ENCODE results near the gene BTBD17. TPM values are rescaled to one million over a fixed set of nuclear protein-coding genes. Genes with fewer than 3 reads are reported as not detected.

Gene BTBD17
- total and polyA plus RNA-seq, 2 of the 8 experiments (the other 6 are each of a cell fraction or from before 2014, with no cell fraction given): 7.0 to 14.8 TPM

DNA sequence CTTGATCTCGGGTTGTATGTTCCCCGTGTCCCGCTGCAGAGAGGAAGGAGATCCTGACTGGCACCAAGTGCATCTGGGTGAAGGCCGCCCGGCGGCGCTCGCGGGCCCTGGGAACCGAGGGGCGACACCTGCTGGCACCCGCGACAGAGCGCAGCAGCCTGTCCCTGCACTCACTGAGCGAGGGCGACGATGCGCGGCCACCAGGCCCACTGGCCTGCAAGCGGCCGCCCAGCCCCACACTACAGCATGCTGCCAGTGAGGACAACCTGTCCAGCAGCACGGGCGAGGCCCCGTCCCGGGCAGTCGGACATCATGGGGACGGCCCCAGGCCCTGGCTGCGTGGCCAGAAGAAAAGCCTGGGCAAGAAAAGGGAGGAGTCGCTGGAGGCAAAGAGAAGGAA, 7.5 kb downstream of the BTBD17 start (continued):
- TF ChIP-seq EGR1 (IDR thresholded peaks at IDR 0.05; ENCODE audit: borderline replicate concordance, low read depth, low read length): no peak
- TF ChIP-seq SIX5 (IDR thresholded peaks at IDR 0.05; ENCODE audit: low read depth, low read length): no peak
- no peak for TF ChIP-seq HDAC2 (IDR thresholded peaks at IDR 0.05; ENCODE audit: borderline replicate concordance in 1 of 2, low read depth in 2 of 2, low read length in 2 of 2)
- no peak for TF ChIP-seq POLR2AphosphoS5 (IDR thresholded peaks at IDR 0.05; ENCODE audit: low read depth, low read length)
- TF ChIP-seq ATF2 (IDR thresholded peaks at IDR 0.05; ENCODE audit: low read length): no peak
- TF ChIP-seq JUN (IDR thresholded peaks at IDR 0.05; ENCODE audit: low read depth, low read length): no peak
- TF ChIP-seq KDM5A (IDR thresholded peaks at IDR 0.05; ENCODE audit: low read length): no peak
- no peak for TF ChIP-seq TAF1 (IDR thresholded peaks at IDR 0.05; ENCODE audit: low read depth, low read length)
- TF ChIP-seq RFX5 (IDR thresholded peaks at IDR 0.05; ENCODE audit: borderline replicate concordance, low read depth, low read length): no peak
- TF ChIP-seq, protein P1, sequence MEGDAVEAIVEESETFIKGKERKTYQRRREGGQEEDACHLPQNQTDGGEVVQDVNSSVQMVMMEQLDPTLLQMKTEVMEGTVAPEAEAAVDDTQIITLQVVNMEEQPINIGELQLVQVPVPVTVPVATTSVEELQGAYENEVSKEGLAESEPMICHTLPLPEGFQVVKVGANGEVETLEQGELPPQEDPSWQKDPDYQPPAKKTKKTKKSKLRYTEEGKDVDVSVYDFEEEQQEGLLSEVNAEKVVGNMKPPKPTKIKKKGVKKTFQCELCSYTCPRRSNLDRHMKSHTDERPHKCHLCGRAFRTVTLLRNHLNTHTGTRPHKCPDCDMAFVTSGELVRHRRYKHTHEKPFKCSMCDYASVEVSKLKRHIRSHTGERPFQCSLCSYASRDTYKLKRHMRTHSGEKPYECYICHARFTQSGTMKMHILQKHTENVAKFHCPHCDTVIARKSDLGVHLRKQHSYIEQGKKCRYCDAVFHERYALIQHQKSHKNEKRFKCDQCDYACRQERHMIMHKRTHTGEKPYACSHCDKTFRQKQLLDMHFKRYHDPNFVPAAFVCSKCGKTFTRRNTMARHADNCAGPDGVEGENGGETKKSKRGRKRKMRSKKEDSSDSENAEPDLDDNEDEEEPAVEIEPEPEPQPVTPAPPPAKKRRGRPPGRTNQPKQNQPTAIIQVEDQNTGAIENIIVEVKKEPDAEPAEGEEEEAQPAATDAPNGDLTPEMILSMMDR (IDR thresholded peaks at IDR 0.05; ENCODE audit: control extremely low read depth in 1 of 3, insufficient read depth in 1 of 3, low read depth in 1 of 3, low read length in 3 of 3): peak; percentile 99 to 100 (median 100)
- no peak for TF ChIP-seq GTF2F1 (IDR thresholded peaks at IDR 0.05; ENCODE audit: borderline replicate concordance, low read depth, low read length)
- TF ChIP-seq, protein P2, sequence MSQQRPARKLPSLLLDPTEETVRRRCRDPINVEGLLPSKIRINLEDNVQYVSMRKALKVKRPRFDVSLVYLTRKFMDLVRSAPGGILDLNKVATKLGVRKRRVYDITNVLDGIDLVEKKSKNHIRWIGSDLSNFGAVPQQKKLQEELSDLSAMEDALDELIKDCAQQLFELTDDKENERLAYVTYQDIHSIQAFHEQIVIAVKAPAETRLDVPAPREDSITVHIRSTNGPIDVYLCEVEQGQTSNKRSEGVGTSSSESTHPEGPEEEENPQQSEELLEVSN (IDR thresholded peaks at IDR 0.05): peak; percentile 44
- no peak; the same call in 1 of the 2 replicates for TF ChIP-seq BRCA1 (IDR thresholded peaks at IDR 0.05; ENCODE audit: low read depth, low read length)
- no peak for TF ChIP-seq SP4 (IDR thresholded peaks at IDR 0.05; ENCODE audit: low read length)
- no peak for TF ChIP-seq SP2 (IDR thresholded peaks at IDR 0.05; ENCODE audit: low read length)
- no peak for TF ChIP-seq EP300 (IDR thresholded peaks at IDR 0.05; ENCODE audit: borderline replicate concordance in 1 of 2, low read depth in 2 of 2, low read length in 2 of 2)
- TF ChIP-seq SP1 (IDR thresholded peaks at IDR 0.05; ENCODE audit: low read depth, low read length): no peak
- no peak for TF ChIP-seq SRF (IDR thresholded peaks at IDR 0.05; ENCODE audit: low read depth, low read length)
- TF ChIP-seq RBBP5 (IDR thresholded peaks at IDR 0.05; ENCODE audit: borderline replicate concordance, low read depth, low read length): no peak
- peak; percentile 87 for TF ChIP-seq TAF7 (optimal IDR thresholded peaks at IDR 0.05; ENCODE audit: borderline replicate concordance, low read depth, low read length)
- TF ChIP-seq, protein P3, sequence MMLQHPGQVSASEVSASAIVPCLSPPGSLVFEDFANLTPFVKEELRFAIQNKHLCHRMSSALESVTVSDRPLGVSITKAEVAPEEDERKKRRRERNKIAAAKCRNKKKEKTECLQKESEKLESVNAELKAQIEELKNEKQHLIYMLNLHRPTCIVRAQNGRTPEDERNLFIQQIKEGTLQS (IDR thresholded peaks at IDR 0.05; ENCODE audit: insufficient read depth, low read depth, low read length): peak; percentile 74; the same call in 1 of the 2 replicates
